Hepatocyte (in vitro differentiated cells): Measurements from ENCODE around the gene FAM171A2. TPM values are rescaled to one million over a fixed set of nuclear protein-coding genes. Genes with fewer than 3 reads are reported as not detected.

Source experiments
- DNase-seq: peaks from one replicate; pipeline ENCODE4 v3.0.0-alpha.2; 2016; ENCODE audit warnings: low spot score
- H2AFZ ChIP-seq: fragments of 200-600 bp; sonication (generic); 2 replicates; pipeline ENCODE4 v1.6.0; 2016; ENCODE audit warnings: antibody characterized with exemption, mild to moderate bottlenecking
- H3K27ac ChIP-seq: fragments of 200-600 bp; sonication (generic); 2 replicates; pipeline ENCODE4 v1.5.1; 2016; ENCODE audit warnings: mild to moderate bottlenecking
- H3K27me3 ChIP-seq: fragments of 200-600 bp; sonication (generic); 2 replicates; pipeline ENCODE4 v1.6.1; 2016
- H3K36me3 ChIP-seq: fragments of 200-600 bp; sonication (generic); replicated peaks from 2 replicates; pipeline ENCODE4 v1.5.1; 2016; ENCODE audit warnings: low read depth; ENCODE audit not compliant: insufficient read depth
- H3K4me1 ChIP-seq: fragments of 200-600 bp; sonication (generic); 2 replicates; pipeline ENCODE4 v1.5.1; 2016; ENCODE audit warnings: mild to moderate bottlenecking, moderate library complexity; ENCODE audit not compliant: insufficient read depth
- H3K4me2 ChIP-seq: fragments of 200-600 bp; sonication (generic); 2 replicates; pipeline ENCODE4 v1.6.0; 2016
- H3K4me3 ChIP-seq: fragments of 200-600 bp; sonication (generic); 2 replicates; pipeline ENCODE4 v1.5.1; 2016; ENCODE audit warnings: mild to moderate bottlenecking
- H3K79me2 ChIP-seq: fragments of 200-600 bp; sonication (generic); 2 replicates; pipeline ENCODE4 v1.6.0; 2017; ENCODE audit warnings: mild to moderate bottlenecking
- H3K9me2 ChIP-seq: fragments of 200-600 bp; sonication (generic); replicated peaks from 2 replicates; pipeline ENCODE4 v1.6.0; 2017; ENCODE audit warnings: mild to moderate bottlenecking; ENCODE audit not compliant: insufficient read depth
- H3K9me3 ChIP-seq: fragments of 200-600 bp; sonication (generic); 2 replicates; pipeline ENCODE4 v1.5.1; 2016; ENCODE audit warnings: low read depth, mild to moderate bottlenecking
- H4K20me1 ChIP-seq: fragments of 200-600 bp; sonication (generic); 2 replicates; pipeline ENCODE4 v1.6.0; 2016; ENCODE audit warnings: mild to moderate bottlenecking; ENCODE audit not compliant: insufficient read depth, poor library complexity, severe bottlenecking
- EZH2 ChIP-seq: fragments of 200-600 bp; sonication (generic); IDR thresholded peaks from 2 replicates; pipeline ENCODE4 v1.6.1; 2016; ENCODE audit warnings: antibody characterized with exemption, mild to moderate bottlenecking, borderline replicate concordance
- EZH2phosphoT487 ChIP-seq: fragments of 200-600 bp; sonication (generic); IDR thresholded peaks from one replicate; pipeline ENCODE4 v1.6.1; 2018; ENCODE audit warnings: antibody characterized with exemption, mild to moderate bottlenecking, low read depth, moderate library complexity; ENCODE audit not compliant: unreplicated experiment, severe bottlenecking
- WGBS: methylation state at CpG from one replicate; pipeline ENCODE4 v1.1.6; 2016; ENCODE audit warnings: low lambda C conversion rate; ENCODE audit errors: missing lambda C conversion rate; 5-methylcytosine and 5-hydroxymethylcytosine counted together
- polyA plus RNA-seq: library from polyadenylated mRNA; unstranded; fragments of >200 nt; fragmentation: Nextera tagmentation; extraction: Ambion mirVana; gene quantifications from 2 replicates; pipeline ENCODE4 v1.2.1, GENCODE V29; 2016
- total RNA-seq: library from RNA; depleted of rRNA; stranded (reverse); fragments of >200 nt; gene quantifications from 2 replicates; pipeline ENCODE4 v1.2.3, GENCODE V29; 2014
- TF ChIP-seq, protein P1 (sequence below): fragments of 200-600 bp; sonication (generic); IDR thresholded peaks from 2 replicates; pipeline ENCODE4 v1.5.1; 2016; ENCODE audit warnings: antibody characterized with exemption, mild to moderate bottlenecking; ENCODE audit not compliant: poor library complexity

FAM171A2 gene
- total and polyA plus RNA-seq, 2 experiments from 2014 or later, result 13.9 to 22.8 TPM

- Histone ChIP-seq H3K9me2 (no peaks in the 10 kb centered on the region), H3K4me3 (no peak overlapping the region), H3K4me2 (no peak overlapping the region), H4K20me1 (no peaks in the 10 kb centered on the region), H3K36me3 (no peaks in the 10 kb centered on the region), H3K4me1 (peaks cover 4% of the 10 kb centered on the region), H2AFZ (no peak overlapping the region), H3K27ac (no peak overlapping the region), H3K9me3 (no peaks in the 10 kb centered on the region), H3K27me3 (no peaks in the 10 kb centered on the region), H3K79me2 (peaks cover 15% of the 10 kb centered on the region)
- TF ChIP-seq EZH2 (no peak), EZH2phosphoT487 (no peak)
- TF ChIP-seq, protein P1, sequence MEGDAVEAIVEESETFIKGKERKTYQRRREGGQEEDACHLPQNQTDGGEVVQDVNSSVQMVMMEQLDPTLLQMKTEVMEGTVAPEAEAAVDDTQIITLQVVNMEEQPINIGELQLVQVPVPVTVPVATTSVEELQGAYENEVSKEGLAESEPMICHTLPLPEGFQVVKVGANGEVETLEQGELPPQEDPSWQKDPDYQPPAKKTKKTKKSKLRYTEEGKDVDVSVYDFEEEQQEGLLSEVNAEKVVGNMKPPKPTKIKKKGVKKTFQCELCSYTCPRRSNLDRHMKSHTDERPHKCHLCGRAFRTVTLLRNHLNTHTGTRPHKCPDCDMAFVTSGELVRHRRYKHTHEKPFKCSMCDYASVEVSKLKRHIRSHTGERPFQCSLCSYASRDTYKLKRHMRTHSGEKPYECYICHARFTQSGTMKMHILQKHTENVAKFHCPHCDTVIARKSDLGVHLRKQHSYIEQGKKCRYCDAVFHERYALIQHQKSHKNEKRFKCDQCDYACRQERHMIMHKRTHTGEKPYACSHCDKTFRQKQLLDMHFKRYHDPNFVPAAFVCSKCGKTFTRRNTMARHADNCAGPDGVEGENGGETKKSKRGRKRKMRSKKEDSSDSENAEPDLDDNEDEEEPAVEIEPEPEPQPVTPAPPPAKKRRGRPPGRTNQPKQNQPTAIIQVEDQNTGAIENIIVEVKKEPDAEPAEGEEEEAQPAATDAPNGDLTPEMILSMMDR, result peak; percentile 65
- WGBS, result 68% methylated on average over 6 of the region's 6 CpGs
- DNase-seq, result peak; percentile 82
Measured at GRCh38 chr17:44350733-44351226, 12.9 kb downstream of the FAM171A2 start.

- no peaks in the 10 kb centered on the region for H4K20me1 ChIP-seq
- peaks cover 4% of the 10 kb centered on the region for H3K4me1 ChIP-seq
- H3K4me3 ChIP-seq, result no peak overlapping the region
- H2AFZ ChIP-seq, result no peak overlapping the region
- 94% methylated on average over 12 of the region's 12 CpGs for WGBS
- no peaks in the 10 kb centered on the region for H3K27me3 ChIP-seq
- no peak overlapping the region for H3K27ac ChIP-seq
- no peak for DNase-seq
- H3K4me2 ChIP-seq, result no peak overlapping the region
- no peaks in the 10 kb centered on the region for H3K9me3 ChIP-seq
- no peaks in the 10 kb centered on the region for H3K9me2 ChIP-seq
- TF ChIP-seq, protein P1, result no peak
- TF ChIP-seq EZH2, result no peak
- TF ChIP-seq EZH2phosphoT487, result no peak
- H3K36me3 ChIP-seq, result no peaks in the 10 kb centered on the region
- H3K79me2 ChIP-seq, result peaks cover 15% of the 10 kb centered on the region
Measured at GRCh38 chr17:44349553-44350070, 14.0 kb downstream of the FAM171A2 start.

DNA sequence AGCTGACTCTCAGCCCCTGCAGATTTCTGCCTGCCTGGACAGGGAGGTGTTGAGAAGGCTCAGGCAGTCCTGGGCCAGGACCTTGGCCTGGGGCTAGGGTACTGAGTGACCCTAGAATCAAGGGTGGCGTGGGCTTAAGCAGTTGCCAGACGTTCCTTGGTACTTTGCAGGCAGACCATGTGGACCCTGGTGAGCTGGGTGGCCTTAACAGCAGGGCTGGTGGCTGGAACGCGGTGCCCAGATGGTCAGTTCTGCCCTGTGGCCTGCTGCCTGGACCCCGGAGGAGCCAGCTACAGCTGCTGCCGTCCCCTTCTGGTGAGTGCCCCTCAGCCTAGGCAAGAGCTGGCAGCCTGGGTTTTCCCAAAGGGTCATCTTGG is 14.7 kb downstream of the FAM171A2 start:
- TF ChIP-seq, protein P1, result no peak
- no peak for TF ChIP-seq EZH2
- TF ChIP-seq EZH2phosphoT487, result no peak
- Histone ChIP-seq H3K27ac (no peak overlapping the region), H3K9me2 (no peaks in the 10 kb centered on the region), H4K20me1 (no peaks in the 10 kb centered on the region), H3K36me3 (no peaks in the 10 kb centered on the region), H3K4me2 (no peak overlapping the region), H3K79me2 (peaks cover 15% of the 10 kb centered on the region), H3K4me1 (peaks cover 4% of the 10 kb centered on the region), H2AFZ (no peak overlapping the region), H3K4me3 (no peak overlapping the region), H3K27me3 (no peaks in the 10 kb centered on the region), H3K9me3 (no peaks in the 10 kb centered on the region)
- DNase-seq, result no peak
- WGBS, result 91% methylated on average over 6 of the region's 6 CpGs
